Measurements from ENCODE around the gene HMGN5.

- TF ChIP-seq, protein P1, sequence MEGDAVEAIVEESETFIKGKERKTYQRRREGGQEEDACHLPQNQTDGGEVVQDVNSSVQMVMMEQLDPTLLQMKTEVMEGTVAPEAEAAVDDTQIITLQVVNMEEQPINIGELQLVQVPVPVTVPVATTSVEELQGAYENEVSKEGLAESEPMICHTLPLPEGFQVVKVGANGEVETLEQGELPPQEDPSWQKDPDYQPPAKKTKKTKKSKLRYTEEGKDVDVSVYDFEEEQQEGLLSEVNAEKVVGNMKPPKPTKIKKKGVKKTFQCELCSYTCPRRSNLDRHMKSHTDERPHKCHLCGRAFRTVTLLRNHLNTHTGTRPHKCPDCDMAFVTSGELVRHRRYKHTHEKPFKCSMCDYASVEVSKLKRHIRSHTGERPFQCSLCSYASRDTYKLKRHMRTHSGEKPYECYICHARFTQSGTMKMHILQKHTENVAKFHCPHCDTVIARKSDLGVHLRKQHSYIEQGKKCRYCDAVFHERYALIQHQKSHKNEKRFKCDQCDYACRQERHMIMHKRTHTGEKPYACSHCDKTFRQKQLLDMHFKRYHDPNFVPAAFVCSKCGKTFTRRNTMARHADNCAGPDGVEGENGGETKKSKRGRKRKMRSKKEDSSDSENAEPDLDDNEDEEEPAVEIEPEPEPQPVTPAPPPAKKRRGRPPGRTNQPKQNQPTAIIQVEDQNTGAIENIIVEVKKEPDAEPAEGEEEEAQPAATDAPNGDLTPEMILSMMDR (conservative IDR thresholded peaks at IDR 0.05; ENCODE audit: low read depth, low read length), result no peak
- TF ChIP-seq EZH2 (IDR thresholded peaks at IDR 0.05; ENCODE audit: borderline replicate concordance, low read depth, low read length, poor library complexity, severe bottlenecking), result no peak
Measured at GRCh38 chrX:81229229-81229628, 27.5 kb upstream of the HMGN5 start.
